HG02610 (cell line): ENCODE results near the gene ERI3.

Experiments
- ATAC-seq: cut with Tn5 transposase; IDR thresholded peaks from one replicate; pipeline ENCODE4 v1.9.1; 2021; ENCODE audit warnings: mild to moderate bottlenecking, moderate library complexity; ENCODE audit not compliant: unreplicated experiment

The ERI3 gene

DNA sequence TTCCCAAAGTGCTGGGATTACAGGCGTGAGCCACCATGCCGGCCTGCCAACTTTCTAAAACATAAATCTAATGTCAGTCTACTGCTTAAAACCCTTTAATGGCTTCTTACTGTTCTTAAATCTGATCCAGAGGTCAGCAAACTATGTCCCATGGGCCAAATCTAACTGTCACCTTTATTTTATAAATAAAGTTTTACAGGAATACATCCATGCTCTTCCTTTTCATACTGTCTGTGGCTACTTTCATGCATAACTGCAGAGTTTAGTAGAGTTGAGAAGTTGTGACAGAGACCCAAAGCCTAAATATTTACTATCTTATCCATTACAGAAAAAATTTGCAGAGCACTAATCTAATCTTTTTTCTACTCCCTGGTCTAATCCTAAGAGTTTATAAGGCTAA is 3.8 kb downstream of the ERI3 start:
- no peak for ATAC-seq

DNA sequence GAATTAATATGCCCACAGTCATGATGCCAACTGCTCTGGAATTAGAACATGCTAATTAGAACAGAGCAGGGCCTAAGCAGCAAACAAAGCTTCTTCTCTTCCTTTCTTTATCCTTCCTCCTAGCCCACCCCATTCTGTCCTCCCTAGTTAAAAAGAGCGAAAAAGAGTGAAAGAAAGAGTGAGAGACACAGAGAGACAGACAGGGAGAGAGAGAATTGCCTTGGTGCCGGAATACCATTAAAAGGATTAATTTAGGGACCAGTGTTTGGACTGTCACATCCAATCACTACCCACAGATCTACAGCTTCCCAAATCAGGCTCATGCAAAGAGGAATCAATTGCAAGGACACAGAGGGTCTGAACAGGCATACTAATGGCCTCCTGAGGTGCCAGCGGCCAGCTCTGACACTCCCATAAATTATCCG is 7.0 kb downstream of the ERI3 start:
- ATAC-seq: no peak

DNA sequence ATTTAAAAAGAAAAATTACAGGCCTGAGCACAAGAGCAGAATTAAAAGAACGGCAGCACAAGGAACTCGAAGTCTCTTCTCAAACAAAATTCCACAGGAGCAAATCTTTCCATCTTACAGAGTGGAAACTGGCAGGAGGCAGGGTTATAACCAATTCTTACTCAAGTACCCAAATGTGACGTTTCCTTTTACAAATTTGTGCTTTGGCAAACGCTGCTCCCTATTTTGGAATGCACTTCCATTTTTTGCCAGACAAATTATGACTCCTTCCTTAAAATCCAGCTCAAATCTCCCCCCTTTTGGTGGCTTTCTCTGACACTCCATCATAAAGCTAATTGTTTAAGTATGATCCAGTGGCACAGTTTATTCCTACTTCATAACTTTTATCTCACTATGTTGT is 7.8 kb downstream of the ERI3 start:
- no peak for ATAC-seq

DNA sequence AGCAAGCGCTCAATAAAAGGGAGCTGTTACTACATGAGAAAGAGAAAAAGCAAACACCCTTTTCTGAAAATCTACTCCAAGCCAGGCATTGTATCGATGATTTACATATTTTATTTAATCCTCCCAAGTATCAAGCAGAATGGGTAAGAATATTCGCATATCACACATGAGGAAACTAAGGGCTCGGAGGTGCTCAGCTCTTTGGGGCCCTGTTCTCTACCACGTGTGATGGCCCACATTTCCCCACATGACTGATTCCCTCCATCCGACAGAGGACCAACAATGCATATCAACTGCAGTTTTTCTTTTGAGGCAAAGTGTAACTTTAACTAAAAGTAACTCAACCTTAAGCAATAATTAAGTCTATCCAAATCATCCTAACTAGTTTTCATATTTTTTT is 8.2 kb downstream of the ERI3 start:
- no peak for ATAC-seq

DNA sequence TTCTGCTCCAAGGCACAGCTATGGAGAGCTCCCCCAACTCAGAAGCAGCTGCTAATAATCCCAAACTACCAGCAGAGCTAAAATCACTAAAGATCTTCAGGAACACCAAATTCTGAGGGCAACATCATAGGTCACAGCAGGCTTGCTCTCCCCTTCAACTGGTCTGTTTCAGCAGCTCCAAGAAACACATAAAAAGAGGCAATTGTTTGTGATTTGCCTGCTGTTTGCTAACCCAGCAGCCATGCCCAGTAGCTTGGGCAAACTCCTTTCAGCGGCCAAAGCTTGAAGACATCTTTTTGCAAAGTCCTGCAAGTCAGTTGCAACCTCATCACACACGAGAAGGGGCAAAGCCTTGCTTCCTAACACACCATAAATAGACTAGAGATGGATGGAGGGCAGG is 8.9 kb downstream of the ERI3 start:
- ATAC-seq: no peak

DNA sequence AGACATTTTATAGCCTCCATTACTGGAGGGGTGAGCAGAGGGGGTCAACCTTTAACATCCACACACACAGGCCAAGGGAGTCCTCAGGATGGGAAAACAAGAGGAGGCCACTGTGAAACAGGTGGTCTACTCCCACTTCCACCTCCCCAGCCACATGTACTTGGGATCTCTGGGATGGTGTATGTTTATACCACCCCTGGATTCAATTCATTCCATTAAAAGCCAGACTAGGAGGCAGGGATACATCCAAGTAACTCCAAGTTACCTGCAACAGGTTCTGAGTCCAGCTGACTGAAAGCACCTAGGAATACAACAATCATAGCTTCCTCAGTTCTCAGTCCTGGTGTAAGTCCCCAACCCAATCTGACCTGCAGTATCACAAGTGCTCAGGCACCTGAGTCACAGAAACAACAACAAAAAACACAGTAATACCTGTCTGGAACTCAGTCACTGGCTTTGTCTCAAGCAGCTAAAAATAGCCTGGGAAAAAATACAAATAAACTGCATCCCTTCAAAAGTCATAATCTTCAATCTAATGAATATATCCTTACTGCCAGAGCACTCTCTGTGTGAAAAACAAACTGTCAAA is 9.8 kb downstream of the ERI3 start:
- ATAC-seq: no peak

DNA sequence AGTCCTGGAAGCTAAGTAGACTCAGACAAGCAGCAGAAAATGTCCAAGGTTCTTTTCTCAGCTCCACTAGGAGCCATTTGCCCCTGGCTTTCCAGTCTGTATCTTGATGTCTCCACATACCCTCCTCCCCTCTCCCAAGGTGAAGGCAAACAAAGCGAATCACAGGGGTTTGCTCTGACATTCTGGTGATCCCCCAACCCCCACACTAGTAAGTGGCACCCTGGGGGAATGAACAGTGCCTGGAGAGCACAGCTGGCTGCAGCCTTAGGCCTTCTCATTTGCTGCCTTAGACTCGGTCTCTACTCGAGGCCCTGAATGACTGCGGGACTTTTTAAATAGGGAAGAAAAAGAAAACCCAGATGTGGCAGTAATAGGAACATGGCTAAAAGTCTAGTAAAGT is 15.3 kb downstream of the ERI3 start:
- no peak for ATAC-seq

DNA sequence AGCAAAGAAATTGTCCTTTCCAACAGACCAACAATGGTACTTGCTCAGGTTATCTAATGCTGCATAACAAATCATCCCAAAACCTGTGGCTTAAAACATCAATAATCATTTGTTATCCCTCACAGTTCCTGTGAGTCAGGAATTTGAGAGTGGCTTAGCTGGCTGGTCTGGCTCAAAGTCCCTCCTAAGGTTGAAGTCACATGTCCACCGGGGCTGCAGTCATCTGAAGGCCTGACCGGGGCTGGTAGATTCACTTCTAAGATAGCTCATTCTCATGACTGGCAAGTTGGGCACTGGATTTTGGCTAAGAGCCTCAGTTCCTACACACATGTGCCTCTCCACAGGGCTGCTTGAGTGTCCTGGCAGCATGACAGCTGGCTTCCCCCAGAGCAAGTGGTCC is 16.9 kb downstream of the ERI3 start:
- ATAC-seq: no peak

DNA sequence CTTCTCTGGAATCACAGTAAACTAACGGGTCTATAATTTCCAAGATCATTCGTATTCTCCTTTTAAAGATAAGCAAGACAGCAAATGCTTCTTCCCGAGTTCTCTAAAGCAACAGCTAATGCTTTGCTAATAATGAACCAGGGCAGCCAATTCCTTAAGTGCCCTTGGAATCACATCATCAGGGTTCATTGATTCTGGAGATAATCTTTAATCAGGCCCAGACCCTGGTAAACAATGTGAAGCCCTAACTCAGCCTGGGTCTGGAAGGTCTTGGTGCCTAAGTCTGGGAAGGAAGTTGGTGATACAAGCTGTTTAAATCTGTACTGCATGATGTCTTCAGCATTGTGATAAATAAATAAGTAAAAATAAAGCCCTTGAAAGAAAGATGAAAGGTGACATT is 18.4 kb downstream of the ERI3 start:
- ATAC-seq: no peak

DNA sequence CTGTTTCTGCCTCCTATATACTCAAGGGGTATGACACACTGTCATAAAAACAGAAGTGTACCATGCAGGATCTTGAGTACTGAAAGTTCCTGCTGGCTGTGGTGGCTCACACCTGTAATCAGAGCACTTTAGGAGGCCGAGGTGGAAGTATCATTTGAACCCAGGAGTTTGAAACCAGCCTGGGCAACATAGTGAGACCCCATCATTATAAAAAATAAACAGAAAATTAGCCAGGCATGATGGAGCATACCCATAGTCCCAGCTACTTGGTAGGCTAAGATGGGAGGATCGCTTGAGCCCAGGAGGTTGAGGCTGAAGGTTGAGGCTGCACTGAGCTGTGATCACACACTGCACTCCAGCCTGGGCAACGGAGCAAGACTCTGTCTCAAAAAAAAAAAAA is 20.1 kb downstream of the ERI3 start:
- ATAC-seq: no peak

DNA sequence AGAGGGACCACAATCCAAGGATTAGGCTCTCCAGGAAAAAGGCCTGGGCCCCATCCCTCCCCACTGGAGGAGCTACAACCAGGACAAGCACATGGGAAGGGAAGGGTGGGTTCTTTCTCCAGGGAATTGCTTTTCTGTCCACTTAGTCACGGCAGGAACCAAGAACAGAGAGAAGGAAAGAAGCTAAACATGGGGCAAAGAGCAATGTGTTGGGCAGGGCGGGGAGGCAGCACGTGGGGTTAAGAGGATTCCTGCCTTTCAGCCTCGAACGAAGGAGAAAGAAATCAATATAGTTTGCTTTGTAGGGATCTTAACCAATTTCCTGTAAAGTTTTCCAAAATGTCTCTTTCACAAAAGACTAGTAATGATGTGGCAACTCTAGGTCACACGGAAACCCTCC is 21.7 kb downstream of the ERI3 start:
- ATAC-seq: no peak

DNA sequence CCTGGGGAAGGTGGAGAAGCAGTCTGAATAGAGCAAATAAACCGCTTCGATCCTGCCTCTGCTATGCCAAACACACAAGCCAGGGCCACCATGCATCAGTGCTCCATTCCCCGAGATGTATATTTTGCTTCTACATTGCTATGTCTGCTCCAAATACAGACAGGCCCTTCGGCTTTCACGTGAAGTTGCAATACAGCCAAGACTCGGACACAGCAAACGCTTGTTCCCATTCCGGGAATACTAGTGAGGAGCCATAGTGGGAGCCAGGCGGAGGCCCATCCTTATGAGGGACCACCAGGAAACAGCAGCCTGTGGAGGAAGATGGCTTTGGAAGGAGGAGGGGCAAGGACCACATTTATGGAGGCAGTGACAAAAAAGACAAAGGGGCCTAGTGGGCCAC is 22.6 kb downstream of the ERI3 start:
- no peak for ATAC-seq

DNA sequence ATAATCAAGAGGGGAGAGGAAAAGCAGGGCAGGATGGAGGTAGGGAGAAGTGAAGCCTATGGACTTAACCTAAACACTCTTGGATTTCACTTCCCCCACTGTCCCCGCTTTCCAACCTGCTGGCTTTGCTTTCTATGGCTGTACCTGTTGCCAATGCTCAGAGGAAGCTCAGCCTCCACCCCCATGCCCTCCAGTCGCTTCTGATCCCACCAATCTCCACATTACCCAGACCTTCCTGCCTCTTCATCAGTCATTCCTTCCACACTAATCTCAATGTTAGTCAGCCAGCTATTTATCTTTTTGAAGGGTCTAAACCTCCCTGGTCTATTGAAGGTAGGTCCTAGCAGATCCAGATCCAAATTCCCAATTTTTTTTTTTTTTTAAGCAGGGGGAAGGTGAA is 24.1 kb downstream of the ERI3 start:
- ATAC-seq: no peak

DNA sequence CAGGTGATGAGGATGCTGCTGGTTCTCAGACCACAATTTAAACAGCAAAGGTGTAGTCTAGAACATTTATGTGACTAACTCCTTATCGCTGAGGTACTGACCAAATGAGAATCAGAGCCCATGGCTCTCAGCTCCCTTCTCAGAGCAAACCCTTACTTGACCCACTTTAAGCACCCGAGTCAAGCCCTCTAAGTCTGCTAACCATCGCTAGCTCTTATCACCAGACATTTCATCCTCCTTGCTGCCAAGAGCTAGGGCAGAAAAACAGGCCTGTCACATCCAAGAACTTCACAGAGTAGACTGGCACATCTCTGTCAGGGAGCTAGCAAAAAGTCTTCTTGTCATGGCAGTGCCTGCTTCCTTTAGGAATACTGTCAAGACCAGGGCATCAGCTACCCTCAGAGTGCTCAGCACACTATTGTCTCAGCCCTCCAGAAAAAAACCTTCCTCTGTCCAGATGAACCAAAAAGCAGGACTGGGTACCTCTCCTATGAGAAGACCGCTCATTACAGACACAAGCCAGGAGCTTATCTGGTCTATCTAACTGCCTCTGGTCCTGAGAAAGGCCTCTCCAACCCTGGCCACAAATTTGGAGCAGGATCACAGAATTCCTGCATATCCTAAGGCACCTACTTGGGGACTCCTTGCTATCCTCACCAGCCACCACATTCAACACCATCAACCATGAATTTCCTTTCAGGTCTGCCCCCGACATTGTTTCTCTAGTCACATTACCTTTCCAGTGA is 26.2 kb downstream of the ERI3 start:
- ATAC-seq: no peak

DNA sequence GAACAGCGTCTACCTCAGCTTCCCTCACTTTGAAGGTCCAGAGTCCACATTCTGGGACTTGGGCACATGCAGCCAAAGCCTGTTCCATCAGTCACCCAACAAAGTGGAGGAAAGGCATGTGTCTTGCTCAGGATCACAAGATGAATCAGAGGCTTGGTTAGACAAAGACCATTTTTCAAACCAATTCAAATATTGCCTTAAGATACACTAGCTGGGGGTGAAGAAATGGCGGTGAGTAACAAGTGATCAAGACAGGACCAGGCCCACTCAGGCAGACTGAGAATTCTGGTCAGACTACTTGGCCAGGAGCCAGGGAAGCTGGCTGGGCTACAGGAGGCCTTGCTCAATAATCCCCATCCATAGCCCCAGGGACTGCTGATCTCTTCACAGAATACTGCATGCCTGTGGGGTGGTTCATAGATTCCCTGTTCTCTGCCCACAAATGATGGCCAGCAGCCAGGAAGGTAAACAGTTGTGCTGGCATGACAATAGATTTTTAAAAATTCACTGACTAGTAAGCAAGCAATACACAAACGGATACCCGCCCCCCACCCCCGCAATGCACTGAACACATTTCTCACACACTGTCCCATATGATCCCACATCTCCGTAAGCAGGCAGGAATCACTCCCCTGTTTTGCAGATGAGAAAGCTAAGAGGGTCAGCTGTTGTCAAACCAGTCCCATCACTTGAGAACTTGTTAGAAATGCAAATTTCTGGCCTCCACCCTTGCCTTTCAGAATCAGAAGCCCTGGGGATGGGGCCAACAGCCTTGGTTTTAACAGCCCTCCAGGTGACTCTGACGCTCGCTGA is 27.2 kb downstream of the ERI3 start:
- no peak for ATAC-seq

DNA sequence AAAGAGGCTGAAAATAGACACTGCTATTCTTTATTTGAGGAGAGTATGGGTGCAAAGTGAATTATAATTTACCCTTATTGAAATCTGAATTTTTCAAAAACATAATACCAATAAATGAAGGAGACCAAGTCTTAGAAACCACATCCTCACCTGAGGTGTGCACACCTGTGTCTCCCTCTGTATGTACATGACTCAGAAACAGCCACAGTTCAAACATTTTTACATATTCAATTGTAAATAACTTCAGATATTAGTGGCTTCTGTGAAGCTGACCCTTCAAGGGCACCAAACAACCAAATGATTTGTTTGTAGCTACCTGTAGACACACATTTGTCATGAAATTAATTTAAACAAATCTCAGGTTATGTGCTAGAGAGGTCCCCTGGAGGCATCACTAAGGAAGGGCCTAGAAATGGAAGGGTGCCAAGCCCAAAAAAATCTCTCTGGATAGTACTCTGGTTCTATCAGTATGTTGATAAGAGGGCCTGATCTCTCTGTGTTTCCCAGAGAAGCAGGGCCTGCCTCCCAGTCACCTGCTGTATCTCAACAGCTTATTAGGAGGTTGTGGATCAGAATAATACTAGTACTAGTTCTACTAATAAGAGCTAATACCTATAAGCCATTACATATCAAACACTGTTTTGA is 28.1 kb downstream of the ERI3 start:
- no peak for ATAC-seq

DNA sequence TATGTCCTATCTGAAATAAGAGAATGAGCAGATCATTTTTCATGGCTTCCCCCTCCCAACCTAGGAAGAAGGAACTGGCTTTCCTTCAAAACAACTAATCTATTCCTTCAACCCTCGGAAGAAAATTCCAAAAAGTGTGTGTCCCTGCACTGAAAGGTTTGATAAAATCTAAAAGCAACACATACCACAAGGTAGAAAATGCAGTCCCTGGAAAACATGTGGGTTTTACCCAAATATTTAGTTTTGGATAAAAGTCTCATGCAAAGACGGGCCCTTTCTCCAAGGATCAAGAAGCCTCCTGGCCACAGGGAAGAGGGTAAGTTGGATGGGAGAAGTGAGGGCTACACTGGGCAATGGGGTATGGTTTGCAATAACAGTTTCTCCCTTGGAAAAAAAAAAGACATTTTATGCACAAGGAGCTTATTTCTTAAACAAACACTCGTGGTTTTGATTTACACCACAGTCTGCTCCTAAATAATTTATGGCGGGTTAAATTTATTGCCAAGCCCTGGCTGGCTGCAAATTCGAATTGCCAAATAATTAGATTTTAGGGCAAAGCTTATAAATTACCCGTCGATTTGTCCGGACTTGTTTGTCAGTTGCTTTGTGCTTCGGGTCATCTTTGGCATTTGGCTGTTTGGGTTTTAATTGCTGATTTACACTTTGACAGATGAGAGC is 28.9 kb downstream of the ERI3 start:
- no peak for ATAC-seq

DNA sequence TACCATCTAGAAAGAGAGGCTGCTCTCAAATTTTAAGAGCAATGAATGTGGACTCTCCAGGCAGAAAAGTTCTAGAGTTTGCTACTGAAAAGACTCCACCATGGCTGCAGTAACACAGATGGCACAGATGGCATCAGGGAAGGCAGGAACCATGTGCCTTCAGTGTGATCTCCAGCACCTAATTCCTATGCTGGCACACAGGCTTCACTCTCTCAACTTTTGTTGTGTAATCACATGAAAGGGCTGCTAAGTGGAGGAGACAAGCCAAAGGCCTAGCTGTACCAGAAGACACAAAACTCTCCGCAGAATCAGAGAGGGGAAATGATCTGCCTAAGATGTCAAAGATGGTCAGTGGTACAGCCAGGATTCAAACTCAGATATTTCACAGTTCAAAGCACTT is 31.1 kb downstream of the ERI3 start:
- ATAC-seq: no peak

DNA sequence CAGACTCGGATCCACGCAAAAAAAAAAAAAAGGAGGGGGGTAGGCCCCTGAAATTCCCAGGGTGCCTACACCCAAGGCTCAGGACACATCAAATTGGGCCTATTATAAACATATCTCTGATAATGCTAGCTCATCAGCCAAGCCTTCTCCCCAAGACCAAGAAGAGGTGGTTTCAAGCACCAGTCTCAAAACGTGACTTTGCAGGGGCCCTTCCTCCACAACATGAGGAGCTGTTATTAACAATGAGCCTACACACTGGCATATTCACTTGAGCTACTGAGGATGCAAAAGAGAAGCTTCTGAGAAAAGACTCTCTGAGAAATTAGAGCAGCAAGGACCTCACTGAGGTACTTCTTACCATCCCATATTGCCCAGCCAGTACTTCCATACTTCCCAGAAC is 32.7 kb downstream of the ERI3 start:
- ATAC-seq: no peak

DNA sequence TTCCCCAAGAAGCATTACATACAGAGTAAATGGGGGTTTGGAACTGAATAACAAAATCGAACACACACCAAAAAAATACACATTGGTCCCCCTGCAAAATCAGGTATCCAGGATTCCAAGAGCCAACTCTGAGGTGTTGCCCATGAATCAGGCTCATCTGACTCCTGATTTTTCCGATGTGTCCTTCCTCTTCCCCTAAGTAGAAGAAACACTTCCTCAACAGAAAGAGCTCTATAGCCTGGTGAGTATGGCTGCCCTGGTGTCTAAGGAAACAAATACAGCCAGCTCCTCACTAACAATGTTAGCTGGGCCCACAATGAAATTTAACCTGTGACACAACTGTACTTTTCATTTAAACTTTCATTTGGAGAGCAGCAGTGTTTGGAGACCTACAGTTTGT is 33.6 kb downstream of the ERI3 start:
- ATAC-seq: no peak
